Measurements from ENCODE around the gene ADGRL2.

The ADGRL2 gene

DNA sequence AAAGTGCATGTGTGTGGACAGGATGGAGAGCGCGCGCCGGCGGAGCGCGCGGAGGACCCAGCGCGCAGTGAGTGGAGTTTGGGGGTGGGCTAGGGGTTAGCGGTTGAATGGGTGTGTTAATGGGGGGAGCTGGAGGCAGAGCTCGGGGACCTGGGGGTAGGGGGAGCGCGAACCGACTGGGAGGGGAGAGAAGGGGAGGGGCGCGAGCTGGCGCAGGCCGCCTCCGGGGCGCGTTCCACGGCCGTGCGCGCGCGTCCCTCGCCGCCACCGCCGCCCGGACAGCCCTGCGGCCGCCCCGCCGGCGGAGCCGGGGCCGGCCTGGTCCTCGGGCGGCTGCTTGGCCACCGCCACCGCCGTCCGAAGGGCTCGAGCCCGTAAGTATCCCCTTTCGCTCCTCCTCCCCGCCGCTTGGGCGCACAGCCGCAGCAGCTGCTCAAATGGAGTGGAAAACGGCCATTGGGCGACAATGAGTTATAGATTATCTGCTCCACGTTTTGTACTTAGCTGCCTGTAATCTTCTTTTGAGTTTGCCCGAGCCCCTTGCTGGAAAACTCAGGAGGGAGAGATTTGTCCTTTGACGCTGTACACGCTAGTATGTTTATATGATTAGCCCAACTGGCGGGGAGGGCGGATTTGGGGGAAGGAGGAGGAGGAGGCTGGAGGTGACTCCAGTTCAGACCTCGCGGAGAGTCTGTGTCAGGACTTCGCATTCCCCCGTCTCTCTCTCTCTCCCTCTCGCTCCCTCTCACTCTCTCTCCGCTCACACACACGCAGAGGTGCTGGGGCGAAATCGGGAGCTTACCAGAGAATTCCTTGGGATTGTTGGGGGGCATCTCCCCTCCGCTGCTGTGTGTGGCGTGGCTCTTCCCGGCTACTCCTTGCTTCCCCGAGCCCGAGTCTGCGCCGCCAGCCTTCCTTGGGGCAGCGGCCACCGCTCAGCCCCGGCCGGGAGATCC lies at the start of gene ADGRL2:
Gene ADGRL2, plus strand, starts transcription at position 240 of the 956 bp plus-strand sequence. CDS start 36,051 bp downstream, outside the sequence.
- DNase-seq (ENCODE audit: low spot score): peak; percentile 85

DNA sequence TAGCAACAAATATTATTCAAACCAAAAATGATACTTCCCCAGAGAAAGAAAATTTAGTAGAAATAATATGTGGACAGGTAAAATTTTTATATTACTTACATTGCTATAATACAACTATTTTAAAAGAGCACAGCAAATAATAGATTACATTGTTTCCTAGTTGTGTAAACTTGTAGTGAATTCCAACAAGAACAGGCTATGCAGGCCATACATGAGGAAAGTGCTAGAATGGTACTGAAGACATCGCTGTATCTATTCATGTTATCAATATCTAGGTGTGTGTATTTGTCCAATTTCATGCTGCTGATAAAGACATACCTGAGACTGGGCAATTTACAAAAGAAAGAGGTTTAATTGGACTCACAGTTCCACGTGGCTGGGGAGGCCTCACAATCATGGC lies 47.9 kb upstream of the ADGRL2 start:
- no peak for DNase-seq (ENCODE audit: low spot score)

DNA sequence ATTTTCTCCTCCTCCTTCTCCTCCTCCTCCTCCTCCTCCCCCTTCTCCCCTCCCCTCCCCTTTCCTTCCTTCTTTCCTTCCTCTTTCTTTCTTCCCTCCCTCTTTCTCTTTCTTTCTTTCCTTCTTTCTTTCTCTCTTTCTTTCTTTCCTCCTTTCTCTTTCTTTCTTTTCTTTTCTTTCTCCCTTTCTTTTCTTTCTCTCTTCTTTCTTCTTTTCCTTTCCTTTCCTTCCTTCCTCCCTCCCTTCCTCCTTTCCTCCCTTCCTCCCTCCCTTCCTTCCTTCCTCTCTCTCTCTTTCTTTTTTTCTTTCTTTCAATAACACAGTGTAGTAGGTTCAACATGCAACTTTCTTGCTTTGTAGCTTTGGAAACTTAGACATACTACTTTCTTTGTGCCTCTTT lies 46.3 kb upstream of the ADGRL2 start:
- DNase-seq (ENCODE audit: low spot score): no peak

DNA sequence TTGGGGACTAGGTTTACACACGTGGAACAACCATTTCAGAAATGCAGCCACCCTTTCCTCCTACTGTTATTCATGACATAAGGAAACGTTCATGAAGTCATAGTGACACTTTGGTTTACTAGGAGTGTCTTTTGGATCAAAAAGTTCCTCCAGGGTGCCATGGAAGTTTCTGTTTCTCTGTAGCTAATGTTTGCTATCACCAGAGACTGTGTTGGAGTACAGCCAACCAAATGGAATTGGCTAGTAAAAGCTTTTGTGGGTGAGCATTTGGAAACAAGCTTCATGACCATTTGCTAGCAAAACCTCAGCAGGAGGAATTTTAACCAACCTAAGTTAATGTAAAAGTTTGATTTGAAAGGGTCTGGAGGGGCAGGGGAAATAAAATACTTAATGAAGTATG lies 43.9 kb upstream of the ADGRL2 start:
- DNase-seq (ENCODE audit: low spot score): no peak

DNA sequence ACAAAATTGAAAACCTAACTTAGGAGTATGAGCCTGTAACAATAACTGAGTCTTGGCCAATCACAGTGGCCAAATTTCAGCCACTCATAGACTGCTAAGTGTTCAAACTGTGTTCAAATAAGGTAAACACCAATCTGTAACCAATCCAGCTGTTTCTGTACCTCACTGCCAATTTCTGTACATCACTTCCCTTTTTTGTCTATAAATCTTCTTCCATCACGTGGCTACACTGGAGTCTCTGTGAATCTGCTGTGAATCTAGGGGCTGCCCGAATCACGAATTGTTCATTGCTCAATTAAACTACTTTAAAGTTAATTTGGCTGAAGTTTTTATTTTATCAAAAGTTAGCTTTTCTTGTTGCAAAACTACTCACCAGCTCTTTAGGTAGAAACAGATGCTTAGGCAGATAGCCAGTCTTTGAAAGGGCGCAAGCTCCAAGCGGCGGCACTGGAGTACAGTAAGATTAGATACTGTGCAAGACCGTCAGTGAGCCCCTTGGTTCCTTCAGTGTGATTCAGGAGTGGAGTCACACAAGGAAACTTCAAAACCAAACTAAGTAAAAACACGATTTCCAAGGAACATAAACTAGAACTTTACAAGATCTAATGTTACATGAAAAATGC lies 43.2 kb upstream of the ADGRL2 start:
- DNase-seq (ENCODE audit: low spot score): no peak

DNA sequence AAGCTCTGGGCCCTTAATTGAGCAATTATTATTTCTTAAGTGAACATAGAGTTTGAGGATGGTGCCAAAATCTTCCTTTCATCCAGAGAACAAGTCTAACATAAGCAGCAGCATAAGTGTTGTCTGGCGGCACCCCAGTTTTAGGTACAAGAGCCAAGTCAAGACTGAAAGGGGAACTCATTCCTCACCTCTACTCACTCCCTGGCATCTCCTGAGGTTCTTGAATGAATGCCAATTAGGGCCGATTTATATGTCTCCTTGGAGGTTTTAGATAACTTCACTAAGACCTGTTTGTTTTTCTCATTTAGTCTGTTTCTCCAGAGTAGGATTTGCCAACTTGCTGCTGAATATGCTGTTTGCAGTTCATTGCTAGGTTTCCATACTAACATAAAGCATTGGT lies 42.6 kb upstream of the ADGRL2 start:
- no peak for DNase-seq (ENCODE audit: low spot score)

DNA sequence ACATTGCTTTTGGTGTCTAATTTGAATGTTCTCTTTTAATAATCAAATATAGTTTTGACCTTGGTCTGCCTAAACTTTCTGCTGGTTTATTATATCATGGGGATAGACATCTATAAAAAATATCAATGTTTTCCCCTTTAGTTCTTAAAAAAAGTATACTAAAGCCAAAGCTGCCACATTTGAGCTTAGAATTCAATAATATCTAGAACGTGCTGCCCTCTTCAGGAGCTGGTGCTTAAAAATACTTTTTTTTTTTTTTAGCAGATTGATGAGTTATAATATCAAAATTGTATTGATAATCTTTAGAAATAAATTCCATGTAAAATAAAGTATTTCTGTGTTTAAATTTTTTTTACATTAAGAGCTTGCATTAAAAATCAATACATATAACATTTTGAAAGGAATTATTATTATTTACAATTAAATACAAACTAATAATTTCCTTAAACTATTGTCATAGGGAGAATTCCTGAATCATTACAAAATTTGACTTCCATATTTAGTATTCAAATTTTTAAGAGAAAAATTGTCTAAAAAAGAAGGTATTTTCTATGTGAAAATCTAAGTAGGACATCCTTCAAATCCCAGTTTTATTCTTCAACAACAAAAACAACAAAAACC lies 40.1 kb upstream of the ADGRL2 start:
- peak; percentile 30 for DNase-seq (ENCODE audit: low spot score)

DNA sequence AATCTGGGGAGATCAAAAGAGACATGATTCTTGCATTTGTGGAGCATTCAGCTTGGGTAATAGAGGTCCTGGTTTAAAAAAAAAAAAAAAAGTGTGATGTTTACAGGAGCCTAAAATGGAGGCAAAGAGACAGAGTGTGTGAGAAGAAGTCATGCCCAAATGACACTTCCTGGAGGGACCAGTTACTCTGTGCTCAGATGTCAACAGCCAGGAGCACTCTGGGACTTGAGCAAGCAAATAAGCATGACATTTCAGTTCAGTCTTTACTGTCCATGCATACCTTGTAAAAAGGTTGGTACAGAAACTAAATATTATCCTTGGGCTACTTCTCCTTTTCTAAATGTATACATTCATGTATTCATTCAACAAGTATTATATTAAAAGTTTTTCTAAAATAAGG lies 25.2 kb upstream of the ADGRL2 start:
- DNase-seq (ENCODE audit: low spot score): no peak

DNA sequence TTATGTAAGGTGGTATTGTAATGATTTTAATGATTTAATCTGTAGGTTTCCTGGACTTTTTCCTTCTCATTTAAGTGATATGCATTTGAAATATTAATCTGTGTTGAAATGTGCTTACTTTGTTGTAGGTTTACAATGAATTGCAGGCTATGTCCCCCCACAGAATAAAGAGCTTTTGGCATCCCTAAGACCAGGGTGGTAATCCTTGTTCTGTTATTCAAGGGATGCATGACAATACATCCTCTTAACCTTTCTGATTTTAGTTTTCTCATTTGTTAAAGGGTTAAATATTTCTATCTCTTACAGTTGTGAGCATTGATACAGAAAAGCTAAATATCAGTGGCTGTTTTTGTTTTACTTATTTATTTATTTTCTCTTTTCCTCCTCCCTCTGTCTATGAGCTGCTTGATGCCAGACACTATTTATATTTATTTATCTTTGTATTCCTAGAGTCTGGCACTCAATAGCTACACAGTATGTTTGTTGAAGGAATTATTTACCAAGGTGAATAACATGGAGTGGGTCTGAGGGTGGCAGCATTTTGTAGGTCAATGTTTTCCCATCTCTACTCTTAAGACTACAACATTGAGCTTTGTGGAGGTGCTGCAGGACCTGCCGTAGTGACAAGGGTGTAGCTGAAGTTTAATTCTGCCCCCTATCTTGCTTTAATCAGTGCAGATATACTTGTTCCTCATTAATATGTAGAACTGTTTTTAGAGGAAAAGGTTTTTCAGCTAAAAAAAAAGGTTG lies 19.9 kb upstream of the ADGRL2 start:
- no peak for DNase-seq (ENCODE audit: low spot score)

DNA sequence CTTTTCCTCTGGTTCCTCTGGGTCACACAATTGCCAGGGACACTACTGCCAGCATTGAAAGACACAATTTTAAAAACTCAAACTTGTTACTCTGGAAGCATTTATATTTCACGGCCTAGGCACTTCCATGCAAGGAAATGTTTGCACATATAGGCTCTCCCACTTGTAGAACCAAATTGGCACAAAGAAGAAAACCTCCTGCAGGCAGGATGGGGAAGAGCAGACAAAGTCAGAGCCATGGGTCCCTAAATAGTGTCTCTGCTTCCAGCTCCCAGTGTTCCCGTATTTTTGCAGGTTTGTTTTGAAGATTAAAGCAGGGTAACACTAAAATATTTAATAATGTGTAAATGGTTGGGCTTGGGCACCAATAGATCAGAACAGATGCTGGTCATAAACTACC lies 19.0 kb upstream of the ADGRL2 start:
- DNase-seq (ENCODE audit: low spot score): no peak

DNA sequence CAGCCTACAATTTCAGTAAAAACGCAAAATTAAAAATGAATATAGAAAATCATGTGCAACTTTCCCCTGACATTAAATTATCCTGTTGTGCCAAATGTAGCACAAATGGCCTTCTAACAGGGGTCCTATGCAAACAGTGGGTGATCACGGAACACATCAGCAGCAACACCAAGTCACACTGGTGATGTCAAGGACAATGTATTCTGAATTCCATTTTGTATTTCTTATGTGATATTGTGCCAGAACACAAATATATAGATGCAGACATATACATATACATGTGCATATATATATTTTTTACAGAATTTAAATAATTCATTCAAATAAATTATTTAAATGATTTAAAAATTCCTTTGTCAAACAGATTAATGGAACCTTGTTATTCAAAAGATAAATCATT lies 8.6 kb upstream of the ADGRL2 start:
- no peak for DNase-seq (ENCODE audit: low spot score)

DNA sequence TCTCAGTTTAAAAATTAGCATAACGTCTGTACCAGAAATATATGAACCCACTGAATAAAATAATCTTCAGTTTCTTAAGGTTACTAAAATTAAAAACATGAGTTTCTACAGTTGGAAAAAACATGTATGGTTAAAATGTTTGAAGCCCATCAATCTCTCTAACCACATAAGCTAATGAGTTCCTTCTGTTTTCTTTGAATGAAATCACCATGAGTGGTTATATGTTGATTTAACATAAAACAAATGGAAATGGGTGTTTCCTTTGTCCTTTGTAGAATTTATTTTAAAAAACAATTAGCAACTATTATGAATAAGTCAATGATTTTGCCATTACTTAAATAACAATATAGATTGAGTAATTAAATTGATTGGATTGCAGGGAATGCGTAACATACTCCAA lies 3.0 kb upstream of the ADGRL2 start:
- no peak for DNase-seq (ENCODE audit: low spot score)

DNA sequence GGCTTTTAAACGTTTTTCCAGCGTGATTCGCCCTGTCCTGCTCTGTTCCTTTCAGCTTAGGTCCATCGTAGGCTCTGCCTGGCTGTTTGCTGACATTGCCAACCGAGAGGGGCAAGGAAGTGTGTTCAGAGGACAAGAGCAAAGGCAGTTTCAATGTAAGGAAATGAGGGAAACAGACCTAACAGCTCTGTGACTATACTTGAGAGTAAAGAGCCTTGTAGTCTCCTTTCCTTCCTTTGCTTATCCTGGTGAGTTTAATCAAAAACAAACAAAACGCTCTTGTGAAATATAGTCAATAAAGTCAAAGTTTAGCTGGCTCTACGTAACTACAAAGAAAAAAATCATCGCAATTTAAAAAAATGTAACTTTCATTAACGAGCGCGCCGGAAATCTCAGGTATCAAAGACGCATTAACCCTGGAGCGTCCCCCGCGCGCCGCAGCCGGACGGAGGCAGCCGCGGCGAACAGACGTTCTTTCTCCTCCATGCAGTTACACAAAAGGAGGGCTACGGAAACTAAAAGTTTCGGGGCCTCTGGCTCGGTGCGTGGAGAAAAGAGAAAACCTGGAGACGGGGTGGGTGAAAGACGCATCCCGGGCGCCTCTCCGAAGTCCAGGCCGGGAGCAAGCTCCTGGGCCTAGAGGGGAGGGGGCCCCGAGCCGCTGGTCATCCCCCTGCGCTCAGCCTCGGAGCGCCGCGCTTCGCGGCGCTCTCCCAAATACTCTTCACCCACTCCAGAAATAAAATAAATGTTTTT lies 617 bp upstream of the ADGRL2 start:
- DNase-seq (ENCODE audit: low spot score): peak; percentile 69

DNA sequence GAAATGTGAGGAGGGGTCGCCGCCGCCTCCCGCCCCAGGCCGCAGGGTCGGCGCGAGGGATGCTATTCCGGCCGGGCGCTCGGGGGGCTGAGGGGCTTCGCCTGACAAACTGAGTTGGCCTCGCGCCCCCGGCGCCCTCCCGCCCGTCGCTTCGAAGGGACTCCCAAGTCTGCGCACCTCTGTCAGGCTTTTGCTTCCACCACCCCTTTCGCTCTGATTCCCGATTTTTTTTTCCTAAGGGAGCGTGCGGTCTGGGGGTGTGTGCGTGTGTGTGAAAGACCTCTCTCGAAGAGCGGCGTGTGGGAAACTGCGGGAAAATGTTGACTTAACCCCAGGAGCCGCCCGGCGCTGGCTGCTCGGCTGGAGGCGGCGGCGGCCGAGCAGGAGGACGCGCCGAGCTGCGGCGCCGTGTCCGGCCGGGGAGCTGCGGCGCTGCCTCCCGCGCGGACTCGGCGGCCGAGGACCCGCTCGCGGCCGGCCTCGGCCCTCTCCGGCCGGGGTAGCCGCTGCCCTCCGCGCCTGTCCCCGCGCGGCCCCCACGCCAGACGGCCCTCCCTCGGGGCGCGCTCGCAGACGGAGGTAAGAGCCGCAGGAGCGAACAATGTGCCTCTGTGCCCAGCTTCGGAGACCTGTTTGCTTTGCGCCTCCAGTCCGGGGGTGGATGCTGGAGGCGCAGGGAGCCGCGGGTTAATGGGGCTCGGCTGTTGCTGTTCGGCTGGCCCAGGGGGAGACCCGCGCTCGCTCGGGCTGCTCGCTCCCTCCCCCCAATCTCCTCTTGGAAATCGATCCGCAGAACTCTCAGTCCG lies 1.1 kb downstream of the ADGRL2 start:
- DNase-seq (ENCODE audit: low spot score): peak; percentile 75

DNA sequence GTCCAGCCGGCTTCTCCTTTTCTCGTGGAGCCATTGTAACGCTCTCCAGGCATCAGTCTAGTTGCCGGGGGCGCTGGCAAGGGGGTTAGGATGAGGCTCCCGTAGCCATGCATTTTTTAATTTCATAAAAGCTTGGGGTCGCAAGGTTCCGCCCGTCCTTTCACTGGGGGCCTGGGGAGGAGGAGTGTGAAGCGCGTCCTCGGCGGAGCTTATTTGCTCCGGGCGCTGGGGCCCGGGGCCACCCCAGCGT lies 1.6 kb downstream of the ADGRL2 start:
- no peak for DNase-seq (ENCODE audit: low spot score)

DNA sequence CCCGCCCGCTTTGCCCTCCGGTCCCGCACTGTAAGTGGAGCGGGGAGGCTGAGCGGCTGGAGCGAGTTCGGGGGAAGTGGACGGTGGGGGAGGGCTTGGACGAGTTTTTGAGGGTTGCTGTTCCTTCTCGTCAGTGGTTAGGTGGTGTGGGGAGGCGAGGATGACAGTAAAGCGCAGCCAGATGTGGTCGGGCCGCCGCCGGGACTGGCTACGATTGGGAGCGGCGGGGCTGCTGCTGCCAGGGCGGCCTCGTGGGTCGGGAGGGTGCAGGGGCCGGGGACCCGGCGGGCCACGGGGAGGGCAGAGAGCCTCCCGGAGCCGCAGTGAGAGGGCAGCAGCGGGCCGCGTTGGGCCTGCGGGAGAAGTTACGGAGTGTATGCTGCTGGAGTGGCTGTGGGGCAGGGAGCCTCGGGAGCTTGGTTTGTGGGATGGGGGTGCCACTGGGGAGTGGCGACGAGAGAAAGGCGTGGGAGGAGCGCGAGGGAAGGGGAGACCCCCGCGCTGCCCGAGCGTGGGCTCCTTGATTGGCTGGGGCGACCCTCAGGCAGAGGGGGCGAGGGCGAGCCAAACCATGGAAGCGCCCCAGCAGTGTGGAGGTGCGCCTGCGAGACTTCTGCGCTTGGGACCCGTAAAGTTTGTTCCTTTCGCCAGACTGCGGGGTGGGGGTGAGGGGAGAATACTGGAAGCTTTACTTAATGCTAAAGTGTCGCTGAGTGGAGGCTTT lies 2.1 kb downstream of the ADGRL2 start:
- peak; percentile 87 for DNase-seq (ENCODE audit: low spot score)

DNA sequence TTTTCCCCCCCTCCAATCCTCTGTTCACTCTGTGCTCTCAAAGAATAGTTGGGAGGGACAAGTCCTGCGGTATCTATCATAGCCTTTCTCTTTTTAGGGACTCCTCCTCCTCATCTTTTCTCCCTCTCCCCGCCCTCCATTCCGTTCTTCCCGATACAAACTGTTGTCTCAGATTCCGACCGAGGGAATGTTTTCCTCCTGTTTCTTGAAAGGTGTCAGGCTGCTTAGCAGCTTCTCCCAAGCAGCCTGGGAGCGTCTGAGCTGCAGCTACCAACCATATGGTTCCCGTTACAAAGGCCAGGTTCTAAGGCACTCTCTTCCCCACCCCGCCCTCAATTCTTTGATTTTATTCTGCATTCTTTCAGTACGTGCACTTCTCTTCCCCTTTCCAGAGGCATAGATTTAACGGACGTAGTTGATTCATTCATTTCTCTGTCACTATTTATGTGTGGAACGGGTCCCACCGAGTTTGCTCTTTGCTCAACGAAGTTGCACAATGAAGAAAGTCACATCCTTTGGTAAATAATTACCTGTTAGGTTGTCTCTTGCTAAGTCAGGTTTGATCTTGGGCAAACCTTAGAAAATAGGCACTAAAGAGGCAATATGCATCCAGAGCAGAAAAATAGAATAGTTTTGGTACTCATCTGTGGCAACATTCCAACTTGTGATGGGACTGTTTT lies 2.8 kb downstream of the ADGRL2 start:
- DNase-seq (ENCODE audit: low spot score): peak; percentile 24

DNA sequence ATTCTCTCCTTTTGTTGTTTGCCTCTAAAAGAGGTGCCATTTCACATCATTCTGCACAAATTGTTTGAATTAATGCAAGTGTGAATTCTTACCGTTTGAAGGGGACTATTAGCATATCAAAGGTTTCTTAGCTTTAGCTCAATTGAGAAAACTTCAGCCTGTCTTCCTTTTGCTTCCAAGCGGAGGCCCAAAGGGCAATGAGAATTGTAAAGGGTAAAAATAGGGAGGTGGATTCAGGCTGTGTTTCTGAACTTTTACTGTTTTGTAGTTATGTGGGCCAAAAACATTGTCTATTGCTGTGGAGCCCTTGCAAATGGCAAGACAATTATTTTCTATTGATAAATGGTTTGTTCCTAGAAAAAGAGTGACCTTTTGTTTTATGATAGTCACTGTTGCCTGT lies 3.6 kb downstream of the ADGRL2 start:
- no peak for DNase-seq (ENCODE audit: low spot score)

DNA sequence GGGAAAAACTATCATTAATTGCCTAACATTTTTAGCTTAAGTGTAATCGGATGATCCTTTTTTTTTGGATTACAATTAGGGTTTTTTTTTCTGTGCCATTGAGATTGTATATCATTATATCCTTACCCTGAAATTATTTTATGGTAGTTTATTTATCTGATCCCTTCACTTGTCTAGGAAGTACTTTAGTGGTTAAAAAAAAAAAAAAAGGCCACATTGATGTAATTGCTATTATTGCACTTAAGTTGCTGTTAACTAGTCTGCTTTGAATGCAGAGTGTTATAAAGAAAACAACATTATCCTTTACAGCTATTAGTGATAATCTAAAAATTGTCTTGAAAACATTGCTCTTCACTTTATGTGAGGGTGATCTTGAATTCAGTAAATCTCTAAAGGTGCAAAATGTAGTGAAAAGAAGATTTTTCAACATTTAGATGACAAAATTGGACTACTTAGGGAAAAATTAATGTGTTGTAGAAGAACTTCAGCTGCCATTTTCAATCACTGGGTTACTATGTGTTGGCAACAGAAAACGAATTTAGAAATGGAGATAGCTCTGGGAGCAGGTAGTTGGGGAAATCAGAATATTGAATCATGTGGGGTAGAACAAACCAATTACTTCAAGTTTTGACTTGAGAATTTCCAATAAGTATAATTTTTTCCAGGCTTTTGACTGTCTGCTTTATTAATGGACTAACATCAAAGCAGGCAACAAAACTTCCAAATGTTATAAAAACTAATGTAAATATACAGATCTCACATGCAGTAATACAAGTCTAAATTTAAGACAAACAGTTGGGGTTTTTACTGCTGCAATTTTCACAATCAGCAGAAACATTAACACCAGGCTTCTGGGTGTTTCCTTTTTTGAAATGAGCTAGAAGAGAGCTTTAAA lies 5.0 kb downstream of the ADGRL2 start:
- no peak for DNase-seq (ENCODE audit: low spot score)
